GM21529 (cell line): ENCODE results near the gene LRRC25.
A peak's percentile ranks its signal among the peaks of the same experiment; 100 is the strongest.
"Not testable (repeated sequence)": the region's sequence is repeated elsewhere in the genome, so short reads cannot be mapped to it uniquely, and the experiment has no call there.

ENCODE experiments used
- ATAC-seq: cut with Tn5 transposase; IDR thresholded peaks from one replicate; pipeline ENCODE4 v1.9.1; 2021; ENCODE audit not compliant: unreplicated experiment

LRRC25 gene

GRCh38 chr19:18380843-18381242, 16.6 kb downstream of the LRRC25 start:
- no peak for ATAC-seq

GRCh38 chr19:18379803-18380747, 17.3 kb downstream of the LRRC25 start:
- no peak for ATAC-seq

GRCh38 chr19:18377026-18377425, 20.4 kb downstream of the LRRC25 start:
- ATAC-seq: no peak

- peak; percentile 77 for ATAC-seq
Measured at GRCh38 chr19:18373892-18374629, 23.4 kb downstream of the LRRC25 start.

- no peak for ATAC-seq
Measured at GRCh38 chr19:18373407-18373891, 24.0 kb downstream of the LRRC25 start.

- ATAC-seq: no peak
Measured at GRCh38 chr19:18368504-18369222, 28.8 kb downstream of the LRRC25 start.

GRCh38 chr19:18366021-18366435, 31.4 kb downstream of the LRRC25 start:
- no peak for ATAC-seq

GRCh38 chr19:18364826-18365528, 32.4 kb downstream of the LRRC25 start:
- ATAC-seq: no peak

GRCh38 chr19:18364277-18364825, 33.1 kb downstream of the LRRC25 start:
- not testable (repeated sequence) for ATAC-seq

GRCh38 chr19:18363787-18364186, 33.6 kb downstream of the LRRC25 start:
- ATAC-seq: no peak

- ATAC-seq: no peak
Measured at GRCh38 chr19:18362934-18363542, 34.4 kb downstream of the LRRC25 start.

GRCh38 chr19:18361646-18362045, 35.8 kb downstream of the LRRC25 start:
- no peak for ATAC-seq

GRCh38 chr19:18357041-18357440, 40.4 kb downstream of the LRRC25 start:
- no peak for ATAC-seq

GRCh38 chr19:18354743-18355142, 42.7 kb downstream of the LRRC25 start:
- ATAC-seq: not testable (repeated sequence)

GRCh38 chr19:18353378-18354005, 43.9 kb downstream of the LRRC25 start:
- no peak for ATAC-seq

GRCh38 chr19:18351544-18351943, 45.9 kb downstream of the LRRC25 start:
- no peak for ATAC-seq

- no peak for ATAC-seq
Measured at GRCh38 chr19:18350490-18350889, 46.9 kb downstream of the LRRC25 start.

- no peak for ATAC-seq
Measured at GRCh38 chr19:18349524-18350128, 47.8 kb downstream of the LRRC25 start.

- not testable (repeated sequence) for ATAC-seq
Measured at GRCh38 chr19:18348818-18349339, 48.5 kb downstream of the LRRC25 start.
